ENCODE results near the gene KCNN4.
"Not testable (repeated sequence)": the region's sequence is repeated elsewhere in the genome, so short reads cannot be mapped to it uniquely, and the experiment has no call there.

KCNN4 gene

GRCh38 chr19:43780706-43781525 lies at the start of gene KCNN4:
TSS of gene KCNN4 (minus strand) at chr19:43780973. CDS start at chr19:43780861, 112 bp downstream.
- no peak for DNase-seq

- DNase-seq, result peak; percentile 52
Observed at GRCh38 chr19:43826787-43827754, 46.3 kb upstream of the KCNN4 start, which contains the start of gene ZNF283. TSS of gene ZNF283 (plus strand) at chr19:43827321. CDS start at chr19:43833505, 6,184 bp downstream.

- DNase-seq, result not testable (repeated sequence)
Observed at GRCh38 chr19:43824572-43824971, 43.8 kb upstream of the KCNN4 start.

- DNase-seq, result not testable (repeated sequence)
Observed at GRCh38 chr19:43823856-43824255, 43.1 kb upstream of the KCNN4 start.

GRCh38 chr19:43820884-43821215 lies 40.1 kb upstream of the KCNN4 start:
- no peak for DNase-seq

- no peak for DNase-seq
Observed at GRCh38 chr19:43820098-43820883, 39.5 kb upstream of the KCNN4 start.

- no peak for DNase-seq
Observed at GRCh38 chr19:43818500-43818899, 37.7 kb upstream of the KCNN4 start.

- DNase-seq, result not testable (repeated sequence)
Observed at GRCh38 chr19:43817454-43817853, 36.7 kb upstream of the KCNN4 start.

- DNase-seq, result no peak
Observed at GRCh38 chr19:43814663-43815352, 34.0 kb upstream of the KCNN4 start.

- DNase-seq, result no peak
Observed at GRCh38 chr19:43812688-43813087, 31.9 kb upstream of the KCNN4 start.

- no peak for DNase-seq
Observed at GRCh38 chr19:43812259-43812658, 31.5 kb upstream of the KCNN4 start.

- no peak for DNase-seq
Observed at GRCh38 chr19:43811837-43812236, 31.1 kb upstream of the KCNN4 start.

- no peak for DNase-seq
Observed at GRCh38 chr19:43809762-43810696, 29.3 kb upstream of the KCNN4 start.

- no peak for DNase-seq
Observed at GRCh38 chr19:43807651-43808050, 26.9 kb upstream of the KCNN4 start.

- DNase-seq, result no peak
Observed at GRCh38 chr19:43806848-43807247, 26.1 kb upstream of the KCNN4 start.

- DNase-seq, result not testable (repeated sequence)
Observed at GRCh38 chr19:43806401-43806800, 25.6 kb upstream of the KCNN4 start.

- DNase-seq, result no peak
Observed at GRCh38 chr19:43804432-43804831, 23.7 kb upstream of the KCNN4 start.

GRCh38 chr19:43802216-43802951 lies 21.6 kb upstream of the KCNN4 start, which contains the start of gene LYPD5:
TSS of gene LYPD5 (minus strand) at chr19:43802447. CDS start at chr19:43802380, 67 bp downstream.
- no peak for DNase-seq

GRCh38 chr19:43799502-43800142 lies 18.8 kb upstream of the KCNN4 start:
- DNase-seq, result no peak
